IMR-90 (cell line): ENCODE data around the gene FNTB. TPM values are rescaled to one million over a fixed set of nuclear protein-coding genes. Genes with fewer than 3 reads are reported as not detected.

ENCODE experiments used
- ATAC-seq: fragments of 200-7000 bp; cut with Tn5 transposase; 2 replicates; pipeline ENCODE4 v1.9.1; 2020; ENCODE audit warnings: low read depth, mild to moderate bottlenecking, moderate library complexity
- BruUV-seq: library from RNA; stranded (reverse); fragments of 400-500 nt; replicated peaks from 2 replicates; lab custom pipeline; 2021; lab: Mats Ljungman, UMichigan
- CTCF ChIA-PET: fragments of 300-600 bp; formaldehyde crosslinking; extraction: SDS; loops from one replicate; lab custom pipeline; 2021; ENCODE audit warnings: antibody characterized with exemption; lab: Yijun Ruan, JAX
- POLR2A ChIA-PET: fragments of 300-600 bp; sonication (Branson Sonifier 250); formaldehyde crosslinking; loops from one replicate; lab custom pipeline; 2022; ENCODE audit warnings: antibody characterized with exemption; ENCODE audit not compliant: unreplicated experiment; lab: Charles Lee
- DNase-seq: peaks from one replicate; pipeline ENCODE4 v3.0.0; 2013
- H2AFZ ChIP-seq: replicated peaks from 2 replicates; pipeline ENCODE3; 2013; ENCODE audit warnings: low read length, mild to moderate bottlenecking; ENCODE audit not compliant: poor library complexity
- H2AK5ac ChIP-seq: 2 replicates; pipeline ENCODE4 v1.6.1; 2013; ENCODE audit warnings: low read depth, low read length, inconsistent platforms
- H2AK9ac ChIP-seq: replicated peaks from 2 replicates; pipeline ENCODE3; 2013; ENCODE audit warnings: mild to moderate bottlenecking, low read depth, low read length, moderate library complexity; ENCODE audit not compliant: poor library complexity
- H2BK120ac ChIP-seq: 2 replicates; pipeline ENCODE4 v1.6.1; 2013; ENCODE audit warnings: low read depth, low read length, inconsistent platforms
- H2BK15ac ChIP-seq: 3 replicates; pipeline ENCODE4 v1.6.1; 2013; ENCODE audit warnings: low read depth, low read length, inconsistent platforms
- H2BK20ac ChIP-seq: 2 replicates; pipeline ENCODE4 v1.6.1; 2013; ENCODE audit warnings: low read depth, mild to moderate bottlenecking, inconsistent platforms, low read length, moderate library complexity
- H2BK5ac ChIP-seq: 2 replicates; pipeline ENCODE4 v1.6.1; 2013; ENCODE audit warnings: mild to moderate bottlenecking, low read depth, low read length, inconsistent platforms; ENCODE audit not compliant: poor library complexity, severe bottlenecking
- H3K14ac ChIP-seq: replicated peaks from 2 replicates; pipeline ENCODE4 v1.6.1; 2013; ENCODE audit warnings: low read depth, low read length, inconsistent platforms
- H3K18ac ChIP-seq: 2 replicates; pipeline ENCODE4 v1.6.1; 2013; ENCODE audit warnings: low read depth, low read length, control low read depth
- H3K23ac ChIP-seq: 2 replicates; pipeline ENCODE4 v1.6.1; 2013; ENCODE audit warnings: low read depth, low read length, inconsistent platforms
- H3K27ac ChIP-seq: 2 replicates; pipeline ENCODE4 v1.5.1; 2013; ENCODE audit warnings: mild to moderate bottlenecking, control low read depth, low read length; ENCODE audit not compliant: insufficient read depth
- H3K27me3 ChIP-seq: 2 replicates; pipeline ENCODE4 v1.6.1; 2013; ENCODE audit warnings: low read length; ENCODE audit not compliant: control insufficient read depth, insufficient read depth
- H3K36me3 ChIP-seq: 2 replicates; pipeline ENCODE4 v1.6.1; 2013; ENCODE audit warnings: low read length, mixed read lengths; ENCODE audit not compliant: control insufficient read depth, insufficient read depth
- H3K4ac ChIP-seq: 2 replicates; pipeline ENCODE4 v1.6.1; 2013; ENCODE audit warnings: low read depth, low read length, inconsistent platforms
- H3K4me1 ChIP-seq: 2 replicates; pipeline ENCODE4 v1.6.1; 2013; ENCODE audit warnings: low read length, mixed read lengths; ENCODE audit not compliant: control insufficient read depth, insufficient read depth
- H3K4me2 ChIP-seq: 2 replicates; pipeline ENCODE4 v1.6.1; 2013; ENCODE audit warnings: low read depth, mild to moderate bottlenecking, control low read depth, low read length, moderate library complexity
- H3K4me3 ChIP-seq: 2 replicates; pipeline ENCODE4 v1.5.1; 2013; ENCODE audit warnings: low read depth, mild to moderate bottlenecking, control low read depth, low read length, moderate library complexity; ENCODE audit not compliant: insufficient read depth
- H3K56ac ChIP-seq: 2 replicates; pipeline ENCODE4 v1.6.1; 2013; ENCODE audit warnings: low read length, inconsistent platforms; ENCODE audit not compliant: insufficient read depth; ENCODE audit errors: extremely low read depth
- H3K79me1 ChIP-seq, 2 experiments: 2 replicates each; pipeline ENCODE4 v1.6.1; 2013; ENCODE audit warnings: low read length in 2 of 2, inconsistent platforms in 1 of 2, low read depth in 1 of 2
- H3K9ac ChIP-seq: 2 replicates; pipeline ENCODE4 v1.6.1; 2013; ENCODE audit warnings: low read depth, low read length, control low read depth
- H3K9me1 ChIP-seq: 2 replicates; pipeline ENCODE4 v1.6.1; 2013; ENCODE audit warnings: low read length, inconsistent platforms; ENCODE audit not compliant: insufficient read depth
- H3K9me3 ChIP-seq: 2 replicates; pipeline ENCODE4 v1.6.1; 2013; ENCODE audit warnings: low read length; ENCODE audit not compliant: control insufficient read depth, insufficient read depth
- H4K20me1 ChIP-seq: 2 replicates; pipeline ENCODE4 v1.6.1; 2013; ENCODE audit warnings: low read length, inconsistent platforms; ENCODE audit not compliant: insufficient read depth
- H4K5ac ChIP-seq: 2 replicates; pipeline ENCODE4 v1.6.1; 2013; ENCODE audit warnings: mild to moderate bottlenecking, low read depth, low read length, control low read depth
- H4K8ac ChIP-seq, 2 experiments: 2 replicates each; pipeline ENCODE4 v1.6.1; 2013; ENCODE audit warnings: low read depth in 2 of 2, low read length in 2 of 2, control low read depth in 1 of 2, inconsistent platforms in 1 of 2
- H4K91ac ChIP-seq: 2 replicates; pipeline ENCODE4 v1.6.1; 2013; ENCODE audit warnings: low read depth, low read length, inconsistent platforms; ENCODE audit not compliant: insufficient read depth
- BHLHE40 ChIP-seq: fragments of 150-350 bp; IDR thresholded peaks from 2 replicates; pipeline ENCODE4 v1.6.1; 2016; ENCODE audit warnings: mild to moderate bottlenecking, low read depth, low read length
- CEBPB ChIP-seq: IDR thresholded peaks from 2 replicates; pipeline ENCODE4 v1.6.1; 2012; ENCODE audit warnings: low read depth, low read length, improper control_type of control experiment
- CHD1 ChIP-seq: IDR thresholded peaks from 2 replicates; pipeline ENCODE4 v1.6.1; 2012; ENCODE audit warnings: low read depth, low read length, improper control_type of control experiment
- FOS ChIP-seq: fragments of 150-350 bp; IDR thresholded peaks from 2 replicates; pipeline ENCODE4 v1.6.1; 2016; ENCODE audit warnings: low read depth, low read length
- MAFK ChIP-seq: IDR thresholded peaks from 2 replicates; pipeline ENCODE4 v1.6.1; 2012; ENCODE audit warnings: low read depth, low read length, improper control_type of control experiment
- MXI1 ChIP-seq: IDR thresholded peaks from 2 replicates; pipeline ENCODE4 v1.6.1; 2012; ENCODE audit warnings: low read depth, mild to moderate bottlenecking, low read length, moderate library complexity, borderline replicate concordance
- NFE2L2 ChIP-seq: fragments of 150-350 bp; IDR thresholded peaks from 2 replicates; pipeline ENCODE4 v1.6.1; 2016; ENCODE audit warnings: low read depth, mild to moderate bottlenecking, low read length
- POLR2A ChIP-seq: IDR thresholded peaks from 2 replicates; pipeline ENCODE4 v1.6.1; 2012; ENCODE audit warnings: mild to moderate bottlenecking, low read depth, low read length
- RCOR1 ChIP-seq: IDR thresholded peaks from 2 replicates; pipeline ENCODE4 v1.6.1; 2012; ENCODE audit warnings: mild to moderate bottlenecking, low read length, improper control_type of control experiment; ENCODE audit not compliant: insufficient replicate concordance
- RFX5 ChIP-seq: IDR thresholded peaks from 2 replicates; pipeline ENCODE4 v1.8.0; 2012; ENCODE audit warnings: low read depth, mild to moderate bottlenecking, low read length, moderate library complexity
- WGBS, 2 experiments: methylation state at CpG; one replicate each; pipeline versions ENCODE4 v1.1.5 to v1.1.7; 2013; ENCODE audit warnings: missing lambda C conversion rate in 2 of 2; ENCODE audit not compliant: insufficient read length in 1 of 2; ENCODE audit errors: extremely low coverage in 2 of 2; 5-methylcytosine and 5-hydroxymethylcytosine counted together
- dilution Hi-C: fragments of 300-500 bp; cut with HindIII; formaldehyde crosslinking; loops from one replicate; pipeline ENCODE4 v1.14.3; 2018; ENCODE audit warnings: low sequenced_read_pairs; ENCODE audit not compliant: unreplicated experiment
- in situ Hi-C: fragments of 300-500 bp; cut with MboI; formaldehyde crosslinking; loops from 3 replicates; pipeline ENCODE4 v1.14.3; 2019; ENCODE audit warnings: low sequenced_read_pairs, inconsistent platforms, mixed read lengths
- intact Hi-C: fragments of 100-400 bp; cut with micrococcal nuclease; formaldehyde crosslinking; loops from 2 replicates; pipeline ENCODE4 v1.10.0; 2022
- polyA plus RNA-seq, 3 experiments: library from polyadenylated mRNA; depleted of rRNA; stranded (reverse); fragments of >200 nt; gene quantifications; 2 replicates each; pipeline ENCODE4 v1.2.3, GENCODE V29; 2012; ENCODE audit warnings: low replicate concordance in 1 of 3
- total RNA-seq: library from RNA; depleted of rRNA; stranded (reverse); fragments of >200 nt; gene quantifications from 2 replicates; pipeline ENCODE4 v1.2.3, GENCODE V29; 2012
- TF ChIP-seq, protein P1 (sequence below): fragments of 150-350 bp; IDR thresholded peaks from 2 replicates; pipeline ENCODE4 v1.6.1; 2017; ENCODE audit warnings: mild to moderate bottlenecking, antibody characterized with exemption, low read length, low read depth
- TF ChIP-seq, protein P2 (sequence below): fragments of 150-350 bp; IDR thresholded peaks from 2 replicates; pipeline ENCODE4 v1.6.1; 2016; ENCODE audit warnings: low read depth, mild to moderate bottlenecking, low read length, moderate library complexity, borderline replicate concordance

FNTB gene
- total and polyA plus RNA-seq, 2 of the 4 experiments (the other 2 are of a cell fraction): 9.9 to 18.5 TPM

DNA sequence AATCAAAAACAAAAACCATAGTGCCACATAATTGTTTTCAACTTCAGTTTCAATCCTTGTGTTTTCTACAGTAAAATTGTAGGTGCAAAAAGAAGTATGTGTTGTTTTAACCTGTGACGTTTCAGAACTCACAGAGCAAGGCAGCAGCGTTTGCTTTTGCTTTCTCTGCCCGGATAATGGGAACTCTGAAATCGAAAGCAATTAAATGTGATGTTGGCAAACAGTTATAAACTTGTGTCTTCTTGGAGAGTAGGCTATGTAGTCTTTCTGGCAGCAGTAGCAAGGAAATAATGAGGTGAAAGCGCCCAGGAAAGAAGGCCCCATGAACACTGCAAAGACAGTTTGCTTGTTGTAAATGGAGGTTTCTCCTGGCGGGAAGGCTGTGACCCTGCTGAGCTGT, 39.1 kb downstream of the FNTB start:
- no peak overlapping the region for H3K23ac ChIP-seq
- H3K4ac ChIP-seq: no peak overlapping the region
- CTCF ChIA-PET: no interaction called here
- no peak overlapping the region for H3K4me3 ChIP-seq
- H4K91ac ChIP-seq: no peak overlapping the region
- H2BK120ac ChIP-seq: no peak overlapping the region
- no peak overlapping the region for H3K14ac ChIP-seq
- no peak for TF ChIP-seq RFX5
- no peak for TF ChIP-seq CEBPB
- TF ChIP-seq NFE2L2: no peak
- TF ChIP-seq RCOR1: no peak
- TF ChIP-seq BHLHE40: no peak
- TF ChIP-seq, protein P1, sequence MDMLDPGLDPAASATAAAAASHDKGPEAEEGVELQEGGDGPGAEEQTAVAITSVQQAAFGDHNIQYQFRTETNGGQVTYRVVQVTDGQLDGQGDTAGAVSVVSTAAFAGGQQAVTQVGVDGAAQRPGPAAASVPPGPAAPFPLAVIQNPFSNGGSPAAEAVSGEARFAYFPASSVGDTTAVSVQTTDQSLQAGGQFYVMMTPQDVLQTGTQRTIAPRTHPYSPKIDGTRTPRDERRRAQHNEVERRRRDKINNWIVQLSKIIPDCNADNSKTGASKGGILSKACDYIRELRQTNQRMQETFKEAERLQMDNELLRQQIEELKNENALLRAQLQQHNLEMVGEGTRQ: no peak
- TF ChIP-seq MXI1: no peak
- TF ChIP-seq MAFK: no peak
- TF ChIP-seq, protein P2, sequence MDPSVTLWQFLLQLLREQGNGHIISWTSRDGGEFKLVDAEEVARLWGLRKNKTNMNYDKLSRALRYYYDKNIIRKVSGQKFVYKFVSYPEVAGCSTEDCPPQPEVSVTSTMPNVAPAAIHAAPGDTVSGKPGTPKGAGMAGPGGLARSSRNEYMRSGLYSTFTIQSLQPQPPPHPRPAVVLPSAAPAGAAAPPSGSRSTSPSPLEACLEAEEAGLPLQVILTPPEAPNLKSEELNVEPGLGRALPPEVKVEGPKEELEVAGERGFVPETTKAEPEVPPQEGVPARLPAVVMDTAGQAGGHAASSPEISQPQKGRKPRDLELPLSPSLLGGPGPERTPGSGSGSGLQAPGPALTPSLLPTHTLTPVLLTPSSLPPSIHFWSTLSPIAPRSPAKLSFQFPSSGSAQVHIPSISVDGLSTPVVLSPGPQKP: no peak
- no peak for TF ChIP-seq POLR2A
- TF ChIP-seq CHD1: no peak
- no peak for TF ChIP-seq FOS
- no peak overlapping the region for H3K56ac ChIP-seq
- H2AK9ac ChIP-seq: no peak overlapping the region
- no peak overlapping the region for H3K4me2 ChIP-seq
- H3K9me1 ChIP-seq: peaks cover 2% of the 10 kb centered on the region; the same call in 1 of the 2 replicates
- no peak overlapping the region for H3K18ac ChIP-seq
- no peak overlapping the region for H4K5ac ChIP-seq
- H2BK15ac ChIP-seq: no peak overlapping the region
- no peak overlapping the region for H2AK5ac ChIP-seq
- H2BK5ac ChIP-seq: no peak overlapping the region
- no peak overlapping the region for H2AFZ ChIP-seq
- no TSS peak for BruUV-seq
- 53% methylated on average over 5 of the region's 6 CpGs; no CpG with 5 or more reads in 1 of the 2 experiments for WGBS, 2 experiments
- dilution Hi-C loops: no loop called here
- no peaks in the 10 kb centered on the region for H3K9me3 ChIP-seq
- H3K4me1 ChIP-seq: peaks cover 2% of the 10 kb centered on the region; the same call in 1 of the 2 replicates
- ATAC-seq (no peak), DNase-seq (peak; percentile 10)
- POLR2A ChIA-PET: interaction anchor here (0.5 kb wide), 1 partner anchor 600 kb away, joined by 3 read pairs; no protein-coding TSS in a partner anchor
- peaks cover 6% of the 10 kb centered on the region for H3K36me3 ChIP-seq
- in situ Hi-C loops: no loop called here
- H2BK20ac ChIP-seq: no peak overlapping the region
- H3K9ac ChIP-seq: no peak overlapping the region; the same call in 1 of the 2 replicates
- intact Hi-C loops: no loop called here
- H3K27ac ChIP-seq: no peak overlapping the region
- no peaks in the 10 kb centered on the region for H4K20me1 ChIP-seq
- H4K8ac ChIP-seq: no peak overlapping the region
- H3K27me3 ChIP-seq: no peaks in the 10 kb centered on the region
- no peaks in the 10 kb centered on the region; a peak in 1 of 4 replicates for H3K79me1 ChIP-seq
